ENCODE results near the gene ACOT11. TPM values are rescaled to one million over a fixed set of nuclear protein-coding genes. Genes with fewer than 3 reads are reported as not detected.

ACOT11 gene
- total and polyA plus RNA-seq, 2 of the 13 experiments (the other 11 are each of a cell fraction or from before 2014, with no cell fraction given), result 2.6 to 3.3 TPM

- TF ChIP-seq ZNF891 (CRISPR knock-in tag; IDR thresholded peaks at IDR 0.05), result no peak
- TF ChIP-seq ZNF260 (CRISPR knock-in tag; IDR thresholded peaks at IDR 0.05; ENCODE audit: borderline replicate concordance, low read depth), result no peak
- peak; percentile 94 for TF ChIP-seq ZNF687 (CRISPR knock-in tag; IDR thresholded peaks at IDR 0.05)
- no peak; the same call in 1 of the 2 replicates for TF ChIP-seq ZNF558 (CRISPR knock-in tag; IDR thresholded peaks at IDR 0.05; ENCODE audit: borderline replicate concordance)
- peak; percentile 84 for TF ChIP-seq ZNF564 (CRISPR knock-in tag; IDR thresholded peaks at IDR 0.05)
- no peak for TF ChIP-seq SCMH1 (CRISPR knock-in tag; IDR thresholded peaks at IDR 0.05; ENCODE audit: borderline replicate concordance)
- TF ChIP-seq TBX3 (IDR thresholded peaks at IDR 0.05; ENCODE audit: borderline replicate concordance), result no peak
- no peak for TF ChIP-seq PAF1 (CRISPR knock-in tag; IDR thresholded peaks at IDR 0.05)
- peak; percentile 51 for TF ChIP-seq ISL2 (CRISPR knock-in tag; IDR thresholded peaks at IDR 0.05)
- no peak for TF ChIP-seq HDAC6 (IDR thresholded peaks at IDR 0.05; ENCODE audit: low read depth, low read length)
- TF ChIP-seq ZBTB43 (CRISPR knock-in tag; conservative IDR thresholded peaks at IDR 0.05), result no peak; the same call in 1 of the 2 replicates
- TF ChIP-seq NFE2 (CRISPR knock-in tag; IDR thresholded peaks at IDR 0.05), result 0 out of 2 replicates have a peak, but pooled peaks have one; percentile 18
- peak; percentile 20; the same call in 1 of the 2 replicates for TF ChIP-seq TCF7 (IDR thresholded peaks at IDR 0.05; ENCODE audit: low read depth)
- TF ChIP-seq IRF9 (CRISPR knock-in tag; IDR thresholded peaks at IDR 0.05; ENCODE audit: borderline replicate concordance), result peak; percentile 18; the same call in 1 of the 2 replicates
- TF ChIP-seq SOX5 (CRISPR knock-in tag; IDR thresholded peaks at IDR 0.05; ENCODE audit: borderline replicate concordance), result no peak; the same call in 1 of the 2 replicates
- peak; percentile 10; the same call in 1 of the 2 replicates for TF ChIP-seq NRL (CRISPR knock-in tag; IDR thresholded peaks at IDR 0.05; ENCODE audit: borderline replicate concordance)
- TF ChIP-seq ZSCAN30 (CRISPR knock-in tag; IDR thresholded peaks at IDR 0.05), result no peak
- TF ChIP-seq SMAD1 (CRISPR knock-in tag; IDR thresholded peaks at IDR 0.05; ENCODE audit: borderline replicate concordance, low read depth), result no peak
- TF ChIP-seq SNAPC5 (CRISPR knock-in tag; IDR thresholded peaks at IDR 0.05; ENCODE audit: borderline replicate concordance), result peak; percentile 20; the same call in 1 of the 2 replicates
- TF ChIP-seq ZNF782 (CRISPR knock-in tag; IDR thresholded peaks at IDR 0.05; ENCODE audit: borderline replicate concordance), result no peak
- TF ChIP-seq ZNF691 (CRISPR knock-in tag; IDR thresholded peaks at IDR 0.05; ENCODE audit: borderline replicate concordance, low read depth), result no peak
- no peak for TF ChIP-seq ZNF317 (CRISPR knock-in tag; IDR thresholded peaks at IDR 0.05)
Observed at GRCh38 chr1:54542120-54542961, 5.7 kb upstream of the ACOT11 start (continued).

Measured in HepG2 (cell line).